ENCODE data around the gene MT1M. TPM values are rescaled to one million over a fixed set of nuclear protein-coding genes. Genes with fewer than 3 reads are reported as not detected.

MT1M gene
- total and polyA plus RNA-seq, 2 of the 4 experiments (the other 2 are of a cell fraction), result 0.10 TPM; not detected in 1

DNA sequence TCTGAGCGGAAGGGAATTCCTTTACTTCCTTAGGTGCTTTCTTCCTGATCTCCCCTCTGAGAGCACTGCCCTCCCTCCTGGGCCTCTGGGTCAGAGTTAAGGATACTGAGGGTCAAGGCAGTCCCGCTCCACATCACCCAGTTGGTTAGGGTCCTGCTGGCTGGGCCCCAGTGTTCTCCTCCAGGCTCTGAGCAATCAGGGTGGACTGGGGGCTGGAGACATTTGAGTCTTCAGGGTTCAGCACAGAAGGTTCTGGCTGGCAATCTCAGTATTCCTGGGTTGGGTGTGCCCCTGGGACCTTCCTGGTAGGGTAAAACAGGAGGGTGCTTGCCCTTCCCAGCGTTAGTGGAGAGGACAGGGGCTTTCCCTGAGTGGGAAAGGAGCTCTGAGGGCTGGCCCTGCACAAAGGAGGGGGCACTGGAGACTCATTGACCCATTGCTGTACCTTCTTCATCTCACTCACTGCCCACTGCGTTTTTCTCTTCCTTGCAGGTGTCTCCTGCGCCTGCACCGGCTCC lies 448 bp downstream of the MT1M start:
- H4K5ac ChIP-seq (ENCODE audit: low read depth, low read length), result no peak overlapping the region
- no peak overlapping the region for H3K27ac ChIP-seq (ENCODE audit: insufficient read depth, low read length)
- no peak overlapping the region for H3K14ac ChIP-seq (replicated peaks; ENCODE audit: low read depth, low read length)
- H4K91ac ChIP-seq (ENCODE audit: insufficient read depth, low read depth, low read length), result no peak overlapping the region
- H2BK5ac ChIP-seq (ENCODE audit: low read depth, low read length, poor library complexity, severe bottlenecking), result no peak overlapping the region
- H2AFZ ChIP-seq (replicated peaks; ENCODE audit: low read length, poor library complexity), result no peak overlapping the region
- H3K27me3 ChIP-seq (ENCODE audit: control insufficient read depth, insufficient read depth, low read length), result peaks cover 65% of the 10 kb centered on the region
- no peak overlapping the region for H2BK20ac ChIP-seq (ENCODE audit: low read depth, low read length)
- no peak overlapping the region for H3K18ac ChIP-seq (ENCODE audit: low read depth, low read length)
- no peak overlapping the region for H3K4me2 ChIP-seq (ENCODE audit: low read depth, low read length)
- H3K36me3 ChIP-seq (ENCODE audit: control insufficient read depth, insufficient read depth, low read length), result no peaks in the 10 kb centered on the region
- ATAC-seq (ENCODE audit: low read depth), result no peak
- dilution Hi-C loops (cut with HindIII; ENCODE audit: low sequenced_read_pairs, unreplicated experiment), result no loop called here
- no peak overlapping the region for H2AK5ac ChIP-seq (ENCODE audit: low read depth, low read length)
- H3K9me1 ChIP-seq (ENCODE audit: insufficient read depth, low read length), result no peaks in the 10 kb centered on the region
- no peak overlapping the region for H3K56ac ChIP-seq (ENCODE audit: extremely low read depth, insufficient read depth, low read length)
- no peak overlapping the region for H3K4me3 ChIP-seq (ENCODE audit: insufficient read depth, low read depth, low read length)
- H3K4ac ChIP-seq (ENCODE audit: low read depth, low read length), result no peak overlapping the region
- H2AK9ac ChIP-seq (replicated peaks; ENCODE audit: low read depth, low read length, poor library complexity), result no peak overlapping the region
- H2BK120ac ChIP-seq (ENCODE audit: low read depth, low read length), result no peak overlapping the region
- TF ChIP-seq RCOR1 (IDR thresholded peaks at IDR 0.05; ENCODE audit: insufficient replicate concordance, low read length), result no peak
- TF ChIP-seq MAZ (IDR thresholded peaks at IDR 0.05; ENCODE audit: borderline replicate concordance, low read depth, low read length), result no peak
- no peak for TF ChIP-seq MXI1 (IDR thresholded peaks at IDR 0.05; ENCODE audit: borderline replicate concordance, low read depth, low read length)
- TF ChIP-seq CEBPB (IDR thresholded peaks at IDR 0.05; ENCODE audit: low read depth, low read length), result no peak
- no peak for TF ChIP-seq SMC3 (IDR thresholded peaks at IDR 0.05; ENCODE audit: low read depth, low read length)
- TF ChIP-seq, protein P1, sequence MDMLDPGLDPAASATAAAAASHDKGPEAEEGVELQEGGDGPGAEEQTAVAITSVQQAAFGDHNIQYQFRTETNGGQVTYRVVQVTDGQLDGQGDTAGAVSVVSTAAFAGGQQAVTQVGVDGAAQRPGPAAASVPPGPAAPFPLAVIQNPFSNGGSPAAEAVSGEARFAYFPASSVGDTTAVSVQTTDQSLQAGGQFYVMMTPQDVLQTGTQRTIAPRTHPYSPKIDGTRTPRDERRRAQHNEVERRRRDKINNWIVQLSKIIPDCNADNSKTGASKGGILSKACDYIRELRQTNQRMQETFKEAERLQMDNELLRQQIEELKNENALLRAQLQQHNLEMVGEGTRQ (IDR thresholded peaks at IDR 0.05; ENCODE audit: low read depth, low read length), result no peak
- no peak for TF ChIP-seq RAD21 (IDR thresholded peaks at IDR 0.05; ENCODE audit: low read length)
- no peak for TF ChIP-seq POLR2A (IDR thresholded peaks at IDR 0.05; ENCODE audit: low read depth, low read length)
- no peak for TF ChIP-seq NFE2L2 (IDR thresholded peaks at IDR 0.05; ENCODE audit: low read depth, low read length)
- TF ChIP-seq, protein P2, sequence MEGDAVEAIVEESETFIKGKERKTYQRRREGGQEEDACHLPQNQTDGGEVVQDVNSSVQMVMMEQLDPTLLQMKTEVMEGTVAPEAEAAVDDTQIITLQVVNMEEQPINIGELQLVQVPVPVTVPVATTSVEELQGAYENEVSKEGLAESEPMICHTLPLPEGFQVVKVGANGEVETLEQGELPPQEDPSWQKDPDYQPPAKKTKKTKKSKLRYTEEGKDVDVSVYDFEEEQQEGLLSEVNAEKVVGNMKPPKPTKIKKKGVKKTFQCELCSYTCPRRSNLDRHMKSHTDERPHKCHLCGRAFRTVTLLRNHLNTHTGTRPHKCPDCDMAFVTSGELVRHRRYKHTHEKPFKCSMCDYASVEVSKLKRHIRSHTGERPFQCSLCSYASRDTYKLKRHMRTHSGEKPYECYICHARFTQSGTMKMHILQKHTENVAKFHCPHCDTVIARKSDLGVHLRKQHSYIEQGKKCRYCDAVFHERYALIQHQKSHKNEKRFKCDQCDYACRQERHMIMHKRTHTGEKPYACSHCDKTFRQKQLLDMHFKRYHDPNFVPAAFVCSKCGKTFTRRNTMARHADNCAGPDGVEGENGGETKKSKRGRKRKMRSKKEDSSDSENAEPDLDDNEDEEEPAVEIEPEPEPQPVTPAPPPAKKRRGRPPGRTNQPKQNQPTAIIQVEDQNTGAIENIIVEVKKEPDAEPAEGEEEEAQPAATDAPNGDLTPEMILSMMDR (conservative IDR thresholded peaks at IDR 0.05; ENCODE audit: low read depth, low read length), result no peak
- no peak for TF ChIP-seq MAFK (IDR thresholded peaks at IDR 0.05; ENCODE audit: low read depth, low read length)
- no peak for TF ChIP-seq BHLHE40 (IDR thresholded peaks at IDR 0.05; ENCODE audit: low read depth, low read length)
- TF ChIP-seq CHD1 (IDR thresholded peaks at IDR 0.05; ENCODE audit: low read depth, low read length), result no peak
- no peaks in the 10 kb centered on the region; the same call in 1 of the 2 replicates for H3K4me1 ChIP-seq (ENCODE audit: control insufficient read depth, insufficient read depth, low read length)
- H3K23ac ChIP-seq (ENCODE audit: low read depth, low read length), result no peak overlapping the region
- H2BK15ac ChIP-seq (ENCODE audit: low read depth, low read length), result no peak overlapping the region
- WGBS, 2 experiments (ENCODE audit: extremely low coverage in 2 of 2, insufficient read length in 1 of 2), result no CpG with 5 or more reads among the region's 6 CpGs
- ChIA-PET CTCF (no interaction called here), POLR2A (ENCODE audit: unreplicated experiment) (no interaction called here)
- H3K9me3 ChIP-seq (ENCODE audit: control insufficient read depth, insufficient read depth, low read length), result peaks cover 2% of the 10 kb centered on the region; the same call in 1 of the 2 replicates
- in situ Hi-C loops (cut with MboI; ENCODE audit: low sequenced_read_pairs), result no loop called here
- no peaks in the 10 kb centered on the region for H4K20me1 ChIP-seq (ENCODE audit: insufficient read depth, low read length)
- intact Hi-C loops (cut with micrococcal nuclease), result no loop called here
- no peak overlapping the region for H3K9ac ChIP-seq (ENCODE audit: low read depth, low read length)
- DNase-seq, result no peak
- no TSS peak for BruUV-seq (replicated peaks)
- H3K79me1 ChIP-seq (ENCODE audit: low read depth in 1 of 2, low read length in 2 of 2), result no peaks in the 10 kb centered on the region
- no peak overlapping the region for H4K8ac ChIP-seq (ENCODE audit: low read depth in 2 of 2, low read length in 2 of 2)
